Measurements from ENCODE around the gene CDHR1.
"Not testable (repeated sequence)": the region's sequence is repeated elsewhere in the genome, so short reads cannot be mapped to it uniquely, and the experiment has no call there.

CDHR1 gene

GRCh38 chr10:84194424-84195043 is at the start of gene CDHR1:
Gene CDHR1 (plus strand): TSS chr10:84194537. CDS start chr10:84194761, 224 bp downstream.
- DNase-seq: peak; percentile 6 to 24

GRCh38 chr10:84147347-84147746 is 47.0 kb upstream of the CDHR1 start:
- no peak for DNase-seq

DNA sequence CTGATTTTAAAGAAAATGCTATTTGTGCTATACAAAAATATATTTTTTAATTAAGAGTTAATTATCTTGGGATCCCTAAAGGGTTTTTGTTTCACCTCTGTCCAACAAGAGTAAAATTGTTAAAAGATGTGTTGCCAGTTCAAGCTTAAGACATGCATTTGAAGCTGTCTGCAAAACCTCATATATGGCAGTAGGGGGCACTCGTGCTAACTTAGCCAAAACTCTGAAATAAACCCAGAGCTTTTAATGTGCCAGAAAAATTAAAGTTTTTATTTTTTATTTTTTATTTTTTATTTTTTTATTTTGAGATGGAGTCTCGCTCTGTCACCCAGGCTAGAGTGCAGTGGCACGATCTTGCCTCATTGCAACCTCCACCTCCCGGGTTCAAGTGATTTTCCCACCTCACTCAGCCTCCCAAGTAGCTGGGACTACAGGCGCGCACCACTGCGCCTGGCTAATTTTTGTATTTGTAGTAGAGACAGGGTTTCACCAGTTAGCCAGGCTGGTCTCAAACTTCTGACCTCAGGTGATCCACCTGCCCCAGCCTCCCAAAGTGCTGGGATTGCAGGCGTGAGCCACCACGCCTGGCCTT is 46.2 kb upstream of the CDHR1 start:
- DNase-seq: not testable (repeated sequence)

GRCh38 chr10:84149854-84150253 is 44.5 kb upstream of the CDHR1 start:
- no peak for DNase-seq

DNA sequence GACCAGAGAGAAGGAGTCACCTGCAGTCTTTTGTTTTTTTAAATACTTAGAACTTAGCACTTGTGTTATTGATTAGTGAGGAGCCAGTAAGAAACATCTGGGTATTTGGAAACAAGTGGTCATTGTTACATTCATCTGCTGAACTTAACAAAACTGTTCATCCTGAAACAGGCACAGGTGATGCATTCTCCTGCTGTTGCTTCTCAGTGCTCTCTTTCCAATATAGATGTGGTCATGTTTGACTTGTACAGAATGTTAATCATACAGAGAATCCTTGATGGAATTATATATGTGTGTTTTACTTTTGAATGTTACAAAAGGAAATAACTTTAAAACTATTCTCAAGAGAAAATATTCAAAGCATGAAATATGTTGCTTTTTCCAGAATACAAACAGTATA is 41.6 kb upstream of the CDHR1 start:
- no peak for DNase-seq

GRCh38 chr10:84155521-84155920 is 38.8 kb upstream of the CDHR1 start:
- DNase-seq: no peak

DNA sequence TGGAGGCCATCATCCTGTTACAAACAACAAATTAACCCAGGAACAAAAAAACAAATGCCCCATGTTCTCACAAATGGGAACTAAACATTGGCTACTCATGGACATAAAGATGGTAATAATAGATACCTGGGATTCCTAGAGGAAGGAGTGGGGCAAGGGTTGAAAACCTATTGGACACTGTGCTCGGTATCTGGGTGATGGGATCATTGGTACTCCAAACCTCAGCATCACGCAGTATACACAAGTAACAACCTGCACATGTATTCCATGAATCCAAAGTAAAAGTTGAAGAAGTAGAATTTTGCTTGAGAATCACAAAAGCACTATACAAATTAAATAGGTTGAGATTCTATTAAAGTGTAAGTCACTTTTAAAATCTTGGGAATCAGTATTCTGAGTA is 38.3 kb upstream of the CDHR1 start:
- no peak for DNase-seq

- no peak for DNase-seq
These were observed 37.6 kb upstream of the CDHR1 start for GRCh38 chr10:84156768-84157167.

GRCh38 chr10:84158061-84158460 is 36.3 kb upstream of the CDHR1 start:
- no peak for DNase-seq

- DNase-seq: no peak
These were observed 35.8 kb upstream of the CDHR1 start for GRCh38 chr10:84158550-84158949.

GRCh38 chr10:84159076-84159685 is 35.2 kb upstream of the CDHR1 start:
- no peak for DNase-seq

GRCh38 chr10:84160663-84161362 is 33.5 kb upstream of the CDHR1 start:
- DNase-seq: no peak

GRCh38 chr10:84163996-84164395 is 30.3 kb upstream of the CDHR1 start:
- DNase-seq: no peak

GRCh38 chr10:84164442-84164841 is 29.9 kb upstream of the CDHR1 start:
- DNase-seq: no peak

- no peak for DNase-seq
These were observed 27.6 kb upstream of the CDHR1 start for GRCh38 chr10:84166620-84167288.

DNA sequence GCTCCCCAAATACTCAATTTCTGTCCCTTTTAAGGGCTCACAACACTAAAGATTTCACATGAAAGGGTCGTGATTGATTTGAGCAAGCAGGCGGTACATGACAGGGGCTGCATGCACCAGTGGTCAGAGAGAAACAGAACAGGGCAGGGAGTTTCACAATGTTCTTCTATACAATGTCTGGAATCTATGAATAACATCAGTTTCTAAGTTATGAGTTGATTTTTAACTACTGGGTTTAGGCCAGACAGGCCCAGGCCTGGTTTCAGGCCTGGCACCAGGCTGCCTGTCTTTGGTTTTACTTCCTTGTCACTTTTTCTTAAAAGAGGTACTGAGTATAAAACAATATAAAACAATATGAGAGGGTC is 27.1 kb upstream of the CDHR1 start:
- not testable (repeated sequence) for DNase-seq

DNA sequence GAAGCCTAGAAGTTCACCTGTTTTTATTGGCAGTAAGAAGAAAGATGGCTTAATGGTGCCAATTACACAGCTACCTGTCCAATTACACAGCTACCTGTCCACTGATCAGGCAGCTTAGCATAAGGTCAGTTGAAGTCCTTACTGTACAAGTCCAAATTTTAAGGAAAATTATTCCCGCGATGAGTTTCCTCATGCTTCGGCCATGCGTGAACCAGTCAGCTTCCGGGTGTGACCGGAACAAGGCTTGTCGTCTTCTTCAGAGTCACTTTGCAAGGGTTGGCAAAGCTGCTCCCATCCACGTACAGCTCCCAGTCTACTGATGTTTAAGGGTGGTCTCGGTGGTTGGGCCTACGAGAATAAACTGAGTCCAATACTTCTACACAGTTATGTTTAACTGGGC is 26.0 kb upstream of the CDHR1 start:
- not testable (repeated sequence) for DNase-seq

DNA sequence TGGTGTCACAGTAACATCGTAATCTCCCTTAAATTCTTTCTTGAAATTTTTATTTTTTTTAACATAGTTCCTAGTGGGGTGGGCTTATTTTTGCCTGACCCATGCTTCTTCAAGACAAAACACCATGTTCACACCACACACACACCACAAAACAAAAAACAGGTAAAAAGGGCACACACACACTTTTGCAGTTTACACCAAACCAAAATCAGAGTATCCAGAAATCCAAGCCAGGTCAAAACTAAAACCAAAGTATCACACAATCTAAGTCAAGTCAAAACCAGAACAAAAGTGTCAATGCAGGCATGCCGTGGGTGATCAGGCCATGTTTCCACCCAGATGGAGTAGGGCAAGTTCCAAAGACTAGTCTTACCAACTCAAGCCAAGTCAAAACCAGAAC is 23.1 kb upstream of the CDHR1 start:
- not testable (repeated sequence) for DNase-seq

DNA sequence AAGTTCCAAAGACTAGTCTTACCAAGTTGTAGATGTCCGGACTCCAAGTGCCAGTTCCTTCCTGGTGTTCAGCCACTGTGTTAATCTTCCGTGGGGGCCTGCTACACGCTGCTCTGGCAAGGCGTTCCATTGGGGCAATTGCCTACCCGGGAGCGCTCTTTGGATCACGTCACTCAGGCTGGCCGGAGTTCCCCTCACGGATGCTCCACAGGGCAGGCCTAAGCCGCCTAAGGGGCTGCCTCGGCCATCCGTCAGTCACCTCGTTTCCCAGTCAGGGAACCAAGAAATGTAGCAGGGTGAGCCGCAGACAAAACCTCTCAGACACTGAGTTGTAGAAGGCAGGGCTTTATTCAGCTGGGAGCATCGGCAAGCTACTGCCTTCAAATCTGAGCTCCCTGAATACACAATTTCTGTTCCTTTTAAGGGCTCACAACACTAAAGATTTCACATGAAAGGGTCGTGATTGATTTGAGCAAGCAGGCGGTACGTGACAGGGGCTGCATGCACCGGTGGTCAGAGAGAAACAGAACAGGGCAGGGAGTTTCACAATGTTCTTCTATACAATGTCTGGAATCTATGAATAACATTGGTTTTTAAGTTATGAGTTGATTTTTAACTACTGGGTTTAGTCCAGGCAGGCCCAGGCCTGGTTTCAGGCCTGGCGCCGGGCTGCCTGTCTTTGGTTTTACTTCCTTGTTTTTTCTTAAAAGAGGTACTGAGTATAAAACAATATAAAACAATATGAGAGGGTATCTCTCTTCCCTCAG is 22.5 kb upstream of the CDHR1 start:
- not testable (repeated sequence) for DNase-seq

- no peak for DNase-seq
These were observed 21.6 kb upstream of the CDHR1 start for GRCh38 chr10:84172467-84173356.

- no peak for DNase-seq
These were observed 20.8 kb upstream of the CDHR1 start, which contains the start of gene GPR15LG for GRCh38 chr10:84173501-84173929. Gene GPR15LG (plus strand): TSS chr10:84173801. CDS start chr10:84173852, 51 bp downstream.

Data from NCI-H1930 (cell line).